ENCODE measurements around the gene ANKRD2. TPM values are rescaled to one million over a fixed set of nuclear protein-coding genes. Genes with fewer than 3 reads are reported as not detected.
"Not testable (repeated sequence)": the region's sequence is repeated elsewhere in the genome, so short reads cannot be mapped to it uniquely, and the experiment has no call there.

ANKRD2 gene
- total RNA-seq, 1 donor from 2014 or later: not detected

DNA sequence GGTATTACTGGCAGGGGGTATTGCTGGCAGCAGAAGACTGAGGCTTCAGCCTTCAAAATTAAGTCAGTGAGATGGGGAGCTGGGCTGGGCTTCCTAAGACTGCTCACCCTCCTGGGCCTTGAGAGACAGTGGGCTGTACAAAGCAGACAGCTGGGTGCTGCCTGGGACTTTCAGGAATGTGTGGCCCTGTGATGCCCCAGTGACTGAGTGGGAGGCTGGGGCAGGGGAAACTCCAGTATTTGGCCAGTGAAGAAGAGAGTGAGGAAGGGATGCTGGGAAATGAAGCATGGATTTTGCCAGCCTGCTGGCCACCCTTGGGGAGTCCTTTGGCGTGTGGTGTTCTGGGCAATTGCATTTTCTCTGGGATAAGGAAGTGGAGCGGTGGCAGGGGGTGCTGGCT lies 442 bp downstream of the ANKRD2 start:
- H3K4me1 Mint-ChIP-seq (ENCODE audit: low read depth): no peaks in the 10 kb centered on the region
- H3K4me3 Mint-ChIP-seq (ENCODE audit: low read depth): no peak overlapping the region
- no peaks in the 10 kb centered on the region for H3K36me3 Mint-ChIP-seq (ENCODE audit: insufficient read depth)
- no peak overlapping the region for H3K27ac Mint-ChIP-seq
- no peaks in the 10 kb centered on the region for H3K9me3 Mint-ChIP-seq (ENCODE audit: low read depth)
- TF ChIP-seq, protein P1, sequence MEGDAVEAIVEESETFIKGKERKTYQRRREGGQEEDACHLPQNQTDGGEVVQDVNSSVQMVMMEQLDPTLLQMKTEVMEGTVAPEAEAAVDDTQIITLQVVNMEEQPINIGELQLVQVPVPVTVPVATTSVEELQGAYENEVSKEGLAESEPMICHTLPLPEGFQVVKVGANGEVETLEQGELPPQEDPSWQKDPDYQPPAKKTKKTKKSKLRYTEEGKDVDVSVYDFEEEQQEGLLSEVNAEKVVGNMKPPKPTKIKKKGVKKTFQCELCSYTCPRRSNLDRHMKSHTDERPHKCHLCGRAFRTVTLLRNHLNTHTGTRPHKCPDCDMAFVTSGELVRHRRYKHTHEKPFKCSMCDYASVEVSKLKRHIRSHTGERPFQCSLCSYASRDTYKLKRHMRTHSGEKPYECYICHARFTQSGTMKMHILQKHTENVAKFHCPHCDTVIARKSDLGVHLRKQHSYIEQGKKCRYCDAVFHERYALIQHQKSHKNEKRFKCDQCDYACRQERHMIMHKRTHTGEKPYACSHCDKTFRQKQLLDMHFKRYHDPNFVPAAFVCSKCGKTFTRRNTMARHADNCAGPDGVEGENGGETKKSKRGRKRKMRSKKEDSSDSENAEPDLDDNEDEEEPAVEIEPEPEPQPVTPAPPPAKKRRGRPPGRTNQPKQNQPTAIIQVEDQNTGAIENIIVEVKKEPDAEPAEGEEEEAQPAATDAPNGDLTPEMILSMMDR (IDR thresholded peaks at IDR 0.05; ENCODE audit: unreplicated experiment): no peak
- no peaks in the 10 kb centered on the region for H3K27me3 Mint-ChIP-seq
- no peak for DNase-seq (ENCODE audit: low spot score, unreplicated experiment)

GRCh38 chr10:97573672-97574071 lies 1.1 kb downstream of the ANKRD2 start:
- TF ChIP-seq, protein P1 (IDR thresholded peaks at IDR 0.05; ENCODE audit: unreplicated experiment): no peak
- Mint-ChIP-seq H3K9me3 (ENCODE audit: low read depth) (no peaks in the 10 kb centered on the region), H3K4me3 (ENCODE audit: low read depth) (no peak overlapping the region), H3K4me1 (ENCODE audit: low read depth) (no peaks in the 10 kb centered on the region), H3K36me3 (ENCODE audit: insufficient read depth) (no peaks in the 10 kb centered on the region), H3K27me3 (no peaks in the 10 kb centered on the region), H3K27ac (no peak overlapping the region)
- DNase-seq (ENCODE audit: low spot score, unreplicated experiment): no peak

DNA sequence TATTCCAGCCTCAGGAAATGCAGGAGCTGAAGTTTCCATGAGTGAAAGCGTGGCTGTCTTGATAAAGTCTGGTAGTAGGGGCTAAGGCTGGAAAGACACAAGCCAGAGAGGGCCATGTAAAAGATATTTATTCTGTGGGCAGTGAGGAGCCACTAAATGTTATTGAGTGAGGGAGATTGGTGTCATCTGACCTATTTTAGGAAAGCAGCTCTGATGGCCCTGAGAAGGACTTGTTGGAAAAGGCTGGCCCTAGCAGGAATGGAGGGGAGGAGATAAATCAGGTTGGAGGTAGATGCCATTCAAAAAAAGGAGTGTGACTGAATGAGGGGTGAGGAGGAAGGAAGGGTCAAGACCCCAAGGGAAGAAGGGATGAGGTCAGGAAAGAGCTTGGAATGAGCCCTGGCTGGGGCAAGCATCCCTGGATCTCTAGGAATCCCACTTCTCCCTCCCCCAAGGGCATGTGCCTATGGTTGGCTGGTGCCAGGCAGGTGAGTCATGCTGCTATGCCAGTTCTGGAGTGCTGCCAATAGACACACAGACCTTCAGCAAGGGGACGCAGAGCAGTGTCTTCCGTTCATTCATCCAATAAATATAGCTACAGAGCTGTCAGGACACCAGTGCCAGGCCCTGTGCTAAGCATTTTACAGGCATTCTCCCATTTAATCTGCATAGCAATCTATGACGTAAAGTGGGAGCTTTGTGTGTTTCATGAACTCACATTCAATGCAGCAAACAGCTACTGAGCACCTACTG lies 2.0 kb downstream of the ANKRD2 start:
- Mint-ChIP-seq H3K36me3 (ENCODE audit: insufficient read depth) (no peaks in the 10 kb centered on the region), H3K27ac (no peak overlapping the region), H3K27me3 (no peaks in the 10 kb centered on the region), H3K4me1 (ENCODE audit: low read depth) (no peaks in the 10 kb centered on the region), H3K9me3 (ENCODE audit: low read depth) (no peaks in the 10 kb centered on the region), H3K4me3 (ENCODE audit: low read depth) (no peak overlapping the region)
- TF ChIP-seq, protein P1 (IDR thresholded peaks at IDR 0.05; ENCODE audit: unreplicated experiment): no peak
- DNase-seq (ENCODE audit: low spot score, unreplicated experiment): no peak

GRCh38 chr10:97575127-97575668 lies 2.6 kb downstream of the ANKRD2 start:
- Mint-ChIP-seq H3K4me3 (ENCODE audit: low read depth) (no peak overlapping the region), H3K9me3 (ENCODE audit: low read depth) (no peaks in the 10 kb centered on the region), H3K36me3 (ENCODE audit: insufficient read depth) (no peaks in the 10 kb centered on the region), H3K4me1 (ENCODE audit: low read depth) (no peaks in the 10 kb centered on the region), H3K27me3 (no peaks in the 10 kb centered on the region), H3K27ac (no peak overlapping the region)
- no peak for DNase-seq (ENCODE audit: low spot score, unreplicated experiment)
- TF ChIP-seq, protein P1 (IDR thresholded peaks at IDR 0.05; ENCODE audit: unreplicated experiment): no peak

GRCh38 chr10:97576487-97576886 lies 3.9 kb downstream of the ANKRD2 start:
- not testable (repeated sequence) for H3K9me3 Mint-ChIP-seq (ENCODE audit: low read depth); DNase-seq (ENCODE audit: low spot score, unreplicated experiment); H3K4me3 Mint-ChIP-seq (ENCODE audit: low read depth); H3K4me1 Mint-ChIP-seq (ENCODE audit: low read depth); H3K27me3 Mint-ChIP-seq; H3K36me3 Mint-ChIP-seq (ENCODE audit: insufficient read depth); H3K27ac Mint-ChIP-seq

GRCh38 chr10:97577701-97578100 lies 5.1 kb downstream of the ANKRD2 start:
- Mint-ChIP-seq H3K9me3 (ENCODE audit: low read depth) (no peaks in the 10 kb centered on the region), H3K27ac (no peak overlapping the region), H3K4me1 (ENCODE audit: low read depth) (no peaks in the 10 kb centered on the region), H3K4me3 (ENCODE audit: low read depth) (no peak overlapping the region), H3K36me3 (ENCODE audit: insufficient read depth) (no peaks in the 10 kb centered on the region), H3K27me3 (no peaks in the 10 kb centered on the region)
- TF ChIP-seq, protein P1 (IDR thresholded peaks at IDR 0.05; ENCODE audit: unreplicated experiment): no peak
- no peak for DNase-seq (ENCODE audit: low spot score, unreplicated experiment)
